DMS153 treated with DMSO at 0.1 percent for 48 hours (cell line): Measurements from ENCODE around the gene TNF.
"Not testable (repeated sequence)": the region's sequence is repeated elsewhere in the genome, so short reads cannot be mapped to it uniquely, and the experiment has no call there.

ENCODE experiments used
- DNase-seq: peaks from one replicate; lab custom pipeline; 2025; ENCODE audit not compliant: unreplicated experiment; lab: John Stamatoyannopoulos, UW

The TNF gene

GRCh38 chr6:31543639-31544038, 31.7 kb upstream of the TNF start:
- no peak for DNase-seq

GRCh38 chr6:31544676-31545075, 30.7 kb upstream of the TNF start:
- DNase-seq, result no peak

- DNase-seq, result no peak
Measured at GRCh38 chr6:31545291-31545690, 30.1 kb upstream of the TNF start.

- DNase-seq, result peak; percentile 90
Measured at GRCh38 chr6:31546339-31546957, 28.9 kb upstream of the TNF start, which contains the start of gene ATP6V1G2. Gene ATP6V1G2 (minus strand): TSS chr6:31546608. CDS start chr6:31546559, 49 bp downstream.

GRCh38 chr6:31546958-31547726, 28.2 kb upstream of the TNF start, which contains the start of gene NFKBIL1:
Gene NFKBIL1 (plus strand): TSS chr6:31547608. CDS start chr6:31547695, 87 bp downstream.
- peak; percentile 95 for DNase-seq

GRCh38 chr6:31547727-31548543, 27.4 kb upstream of the TNF start:
- DNase-seq, result no peak

- DNase-seq, result no peak
Measured at GRCh38 chr6:31548544-31548873, 26.9 kb upstream of the TNF start.

GRCh38 chr6:31551371-31551770, 24.0 kb upstream of the TNF start:
- not testable (repeated sequence) for DNase-seq

GRCh38 chr6:31556307-31556706, 19.1 kb upstream of the TNF start:
- DNase-seq, result no peak

- DNase-seq, result no peak
Measured at GRCh38 chr6:31557443-31558317, 17.7 kb upstream of the TNF start.

GRCh38 chr6:31558318-31558625, 17.1 kb upstream of the TNF start:
- no peak for DNase-seq

GRCh38 chr6:31558631-31559500, 16.5 kb upstream of the TNF start:
- DNase-seq, result no peak

- DNase-seq, result no peak
Measured at GRCh38 chr6:31559606-31559957, 15.8 kb upstream of the TNF start.

- no peak for DNase-seq
Measured at GRCh38 chr6:31559958-31560696, 15.2 kb upstream of the TNF start.

GRCh38 chr6:31560697-31561058, 14.7 kb upstream of the TNF start:
- DNase-seq, result no peak

GRCh38 chr6:31567531-31568370, 7.6 kb upstream of the TNF start:
- DNase-seq, result no peak

GRCh38 chr6:31568537-31568961, 6.8 kb upstream of the TNF start:
- DNase-seq, result no peak

- no peak for DNase-seq
Measured at GRCh38 chr6:31569861-31570536, 5.4 kb upstream of the TNF start.
